Eye (tissue), 1 donor: ENCODE data around the gene JADE3.

Experiments used
- DNase-seq: peaks from one replicate; pipeline ENCODE4 v3.0.0-alpha.2; 2015

The JADE3 gene

DNA sequence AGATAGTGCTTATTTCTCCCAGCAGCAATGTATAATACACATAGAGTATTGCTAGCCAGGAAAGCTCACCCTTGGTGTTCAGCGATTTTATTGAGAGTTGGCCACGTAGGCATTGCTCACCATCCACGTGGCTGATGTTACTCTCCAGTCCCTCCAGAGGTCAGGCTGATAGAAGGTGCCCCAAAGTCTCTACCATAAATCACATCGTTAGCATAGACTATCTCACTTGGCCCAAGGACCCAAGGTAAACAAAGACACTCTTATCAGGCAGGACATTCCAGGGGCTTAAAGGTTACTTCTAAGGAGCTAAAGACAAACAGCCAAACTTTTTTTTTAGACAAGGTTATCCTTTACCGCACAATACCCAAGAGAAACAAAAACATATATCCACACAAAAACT lies 135.8 kb downstream of the JADE3 start:
- DNase-seq, result no peak

DNA sequence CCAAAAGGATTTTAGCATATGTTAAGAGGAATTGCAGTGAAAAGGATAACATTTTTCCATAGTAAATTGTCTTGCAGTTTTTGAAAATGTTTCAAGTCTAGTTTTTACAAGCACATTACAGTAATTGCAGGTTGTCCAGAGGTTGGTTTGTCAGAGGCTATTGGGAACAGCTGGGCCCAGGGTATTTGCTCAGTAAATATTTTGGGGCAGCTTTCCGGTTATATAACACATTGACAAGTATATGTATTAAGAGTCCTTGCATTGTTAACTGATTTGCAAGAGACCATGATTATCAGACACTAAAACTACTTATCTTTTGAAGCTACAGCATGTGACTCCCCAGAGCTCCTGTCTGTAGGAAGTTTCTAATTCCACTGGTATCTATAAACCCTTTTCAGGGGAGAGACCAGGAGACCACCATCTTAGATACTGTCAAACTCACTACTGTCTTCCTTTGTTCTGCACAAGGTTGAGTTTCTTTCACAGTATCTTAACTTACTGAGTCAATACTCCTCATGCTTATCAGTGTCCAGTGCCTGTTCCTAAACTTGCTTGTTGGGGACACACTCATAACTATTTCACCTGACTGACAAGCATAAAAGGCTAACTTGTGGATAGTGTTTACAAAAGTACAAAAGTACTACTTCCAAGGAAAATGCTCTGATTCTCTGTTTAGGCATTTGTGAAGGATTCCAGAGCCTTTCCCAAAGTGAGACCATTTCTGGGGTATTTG lies 147.1 kb downstream of the JADE3 start:
- no peak for DNase-seq

DNA sequence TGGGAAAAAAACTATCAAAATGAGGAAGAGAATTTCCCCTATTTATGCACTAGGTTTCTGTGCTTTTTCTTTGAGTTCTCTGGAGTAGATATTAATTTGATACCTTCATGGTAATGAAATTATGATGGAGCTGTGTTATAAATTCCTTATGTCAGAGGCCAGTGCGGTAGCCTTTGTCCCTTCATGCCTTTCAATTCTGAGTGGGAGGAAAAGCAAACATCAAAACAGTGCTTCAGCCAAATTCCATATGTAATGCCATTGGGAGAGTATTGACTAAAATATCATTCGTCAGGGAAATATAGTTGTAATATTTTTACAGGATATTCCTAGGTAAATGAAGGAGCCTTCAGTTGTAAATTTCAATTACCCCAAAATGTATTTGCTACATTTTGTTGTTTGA lies 148.5 kb downstream of the JADE3 start:
- no peak for DNase-seq

- DNase-seq, result no peak
Measured at GRCh38 chrX:47061238-47061919, 149.2 kb downstream of the JADE3 start.

DNA sequence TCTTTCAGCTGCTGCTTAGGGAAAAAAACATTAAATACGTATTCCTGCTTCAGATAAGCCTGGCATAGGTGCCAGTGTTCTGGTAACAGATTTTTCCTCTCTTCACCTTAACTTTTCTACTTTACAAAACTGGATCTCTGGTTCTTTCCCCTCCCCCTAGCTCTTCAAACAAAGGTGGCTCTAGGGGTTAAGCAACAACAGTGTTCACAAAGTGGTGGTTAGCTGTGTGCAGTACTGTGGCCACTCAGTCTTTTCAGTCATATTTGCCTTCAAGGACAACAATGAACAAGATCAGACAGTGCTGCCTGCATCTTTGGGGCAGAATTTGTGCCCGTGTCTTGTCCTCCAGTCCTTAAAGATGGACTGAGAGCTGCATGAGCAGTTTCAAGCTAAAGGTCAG lies 151.0 kb downstream of the JADE3 start:
- DNase-seq, result no peak

DNA sequence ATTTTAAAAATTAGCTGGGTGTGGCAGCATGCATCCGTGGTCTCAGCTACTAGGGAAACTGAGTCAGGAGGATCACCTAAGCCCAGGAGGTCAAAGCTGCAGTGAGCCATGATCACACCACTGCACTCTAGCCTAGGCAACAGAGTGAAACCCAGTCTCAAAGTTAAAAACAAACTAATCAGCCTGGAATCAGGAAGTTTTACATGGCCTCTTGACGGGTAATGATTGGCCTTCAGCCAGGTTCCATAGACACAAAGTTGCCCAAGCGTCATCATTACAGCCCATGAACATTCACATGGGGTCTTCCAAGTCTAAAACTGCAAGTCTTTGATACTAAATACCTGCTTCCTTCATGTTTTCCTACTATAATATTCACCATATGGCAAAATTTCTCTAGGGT lies 156.0 kb downstream of the JADE3 start:
- DNase-seq, result no peak

DNA sequence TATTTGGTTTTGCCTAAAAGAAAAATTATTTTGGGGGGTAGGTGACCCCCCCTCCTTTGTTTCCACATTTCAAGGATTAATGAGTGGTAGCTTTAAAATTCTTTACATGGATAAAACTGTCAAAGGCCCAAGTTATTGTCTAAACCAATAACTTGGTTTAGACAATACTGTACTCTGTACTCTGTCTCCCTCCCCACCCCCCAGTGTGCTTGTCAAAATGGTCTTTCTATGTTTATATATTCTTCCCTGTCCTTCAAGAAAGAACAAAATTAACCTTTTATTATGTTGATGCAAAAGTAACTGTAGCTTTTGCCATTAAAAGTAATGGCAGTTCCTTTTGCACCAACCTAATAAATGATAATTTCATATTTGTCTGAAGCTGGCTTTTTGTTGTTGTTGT lies 156.5 kb downstream of the JADE3 start:
- no peak for DNase-seq

DNA sequence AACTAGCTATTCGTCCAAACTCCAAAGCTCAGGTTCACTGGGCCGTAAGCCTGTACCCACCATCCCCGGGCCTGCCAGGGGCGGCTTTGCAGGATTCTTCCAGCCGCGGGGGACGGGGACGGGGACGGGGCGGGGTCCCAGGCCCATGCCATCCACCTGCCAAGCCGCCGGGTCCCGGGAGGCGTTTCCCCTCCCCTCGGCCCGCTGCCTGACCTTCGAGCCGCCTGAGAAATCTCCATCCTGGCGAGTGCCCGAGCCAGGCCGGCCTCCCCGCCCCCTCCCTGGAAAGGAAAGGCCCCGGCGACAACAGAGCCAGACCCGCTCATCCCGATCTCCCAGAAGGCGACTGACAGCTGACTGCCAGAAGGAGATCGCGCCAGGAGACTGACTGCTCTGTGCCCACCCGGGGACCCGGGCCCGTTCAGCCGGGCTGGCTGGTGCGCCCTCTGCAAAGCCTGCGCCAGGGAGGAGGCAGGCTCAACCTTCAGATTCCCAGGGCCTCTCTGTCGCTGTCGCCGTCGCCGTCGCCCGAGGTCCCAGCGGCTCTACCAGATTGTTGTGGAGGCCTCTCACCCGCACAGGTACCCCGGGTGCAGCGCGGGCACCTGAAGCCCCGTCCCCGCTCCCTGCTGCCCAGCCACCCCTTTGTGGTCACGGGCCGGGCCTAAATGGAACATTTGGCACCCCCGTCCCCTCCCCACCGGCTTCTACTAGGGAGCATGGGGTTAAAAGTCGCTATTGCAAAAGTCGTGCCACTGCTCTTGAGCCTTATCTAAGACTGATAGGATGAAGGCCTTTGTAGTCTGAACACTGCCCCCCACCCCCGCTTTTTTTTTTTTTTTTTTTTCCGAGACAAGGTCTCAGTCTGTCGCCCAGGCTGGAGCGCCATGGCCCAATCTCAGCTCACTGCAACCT lies 166.2 kb downstream of the JADE3 start, which contains the start of gene RGN:
RGN (plus strand) TSS at position 315 of the 915 bp plus-strand sequence. CDS start 2,702 bp downstream, outside the sequence.
- DNase-seq, result peak; percentile 37

GRCh38 chrX:47080215-47080914 lies 168.1 kb downstream of the JADE3 start:
- DNase-seq, result no peak

DNA sequence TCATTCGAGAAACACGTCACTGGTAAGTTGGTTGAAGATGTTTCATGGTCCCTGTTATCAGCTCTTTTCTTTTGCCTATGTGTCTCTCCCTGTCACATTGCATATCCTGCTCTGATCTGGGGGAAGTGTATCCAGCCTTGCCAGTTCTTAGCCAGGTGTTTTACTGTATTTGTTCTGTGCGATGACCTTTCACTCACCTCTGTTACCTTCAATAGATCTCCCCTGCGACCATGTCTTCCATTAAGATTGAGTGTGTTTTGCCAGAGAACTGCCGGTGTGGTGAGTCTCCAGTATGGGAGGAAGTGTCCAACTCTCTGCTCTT lies 168.7 kb downstream of the JADE3 start:
- no peak for DNase-seq

- DNase-seq, result peak; percentile 38
Measured at GRCh38 chrX:47091149-47091775, 179.0 kb downstream of the JADE3 start.

DNA sequence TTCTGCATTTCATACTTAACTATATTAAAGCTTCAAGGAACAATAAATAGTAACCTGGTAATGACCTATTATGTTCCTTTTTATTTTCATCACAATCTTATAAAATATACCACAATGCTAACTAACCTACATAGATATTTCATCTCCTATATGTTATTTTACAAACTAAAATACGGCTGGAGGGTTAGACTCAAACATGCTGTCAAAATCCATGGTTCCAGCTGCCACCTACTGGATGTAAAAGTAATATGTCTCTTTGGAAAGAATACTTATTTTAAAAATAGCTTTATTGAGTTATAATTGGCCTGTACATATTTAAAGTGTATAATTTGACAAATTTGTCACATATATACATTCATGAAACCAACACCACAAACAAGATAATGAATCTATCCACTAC lies 181.0 kb downstream of the JADE3 start:
- peak; percentile 54 for DNase-seq

- no peak for DNase-seq
Measured at GRCh38 chrX:47093860-47094259, 181.6 kb downstream of the JADE3 start.

- peak; percentile 24 for DNase-seq
Measured at GRCh38 chrX:47097018-47097417, 184.8 kb downstream of the JADE3 start.

GRCh38 chrX:47098338-47099094 lies 186.3 kb downstream of the JADE3 start:
- no peak for DNase-seq

DNA sequence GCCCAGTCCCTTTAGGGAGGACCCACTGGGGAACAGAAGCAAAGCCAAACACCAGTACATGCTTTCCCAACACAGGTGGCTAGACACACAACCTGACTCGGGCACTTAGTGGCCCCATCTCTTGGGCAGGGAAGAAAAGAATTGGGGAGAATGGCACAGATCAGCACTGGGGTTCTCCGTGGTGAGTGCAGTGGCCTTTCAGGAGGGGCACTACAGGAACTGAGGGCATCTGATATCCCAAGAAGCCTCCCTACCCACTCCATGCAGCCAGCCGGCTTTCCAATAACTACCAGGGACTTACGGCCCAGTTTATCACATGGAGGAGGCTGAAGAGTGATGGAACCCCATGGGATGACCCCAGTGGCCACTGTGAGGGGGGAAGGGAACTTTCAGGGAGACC lies 189.0 kb downstream of the JADE3 start:
- DNase-seq, result no peak
